HCT116 (cell line): ENCODE measurements around the gene MYO7B. TPM values are rescaled to one million over a fixed set of nuclear protein-coding genes. Genes with fewer than 3 reads are reported as not detected.

Experiments used
- ATAC-seq: fragments of 200-7000 bp; cut with Tn5 transposase; 2 replicates; pipeline ENCODE4 v1.9.1; 2020; ENCODE audit warnings: mild to moderate bottlenecking, moderate library complexity
- BruUV-seq: library from RNA; stranded (reverse); fragments of 400-500 nt; replicated peaks from 2 replicates; lab custom pipeline; 2021; lab: Mats Ljungman, UMichigan
- CTCF ChIA-PET: fragments of 300-600 bp; sonication (Branson Sonifier 250); formaldehyde crosslinking; loops from one replicate; lab custom pipeline; 2021; ENCODE audit warnings: antibody characterized with exemption; lab: Charles Lee
- POLR2A ChIA-PET: fragments of 300-600, 350-600 bp; sonication (Branson Sonifier 250); formaldehyde crosslinking; loops from one replicate; lab custom pipeline; 2021; ENCODE audit warnings: antibody characterized with exemption; lab: Charles Lee
- RAD21 ChIA-PET, 2 experiments: fragments of 300-600 bp; sonication (Branson Sonifier 250); formaldehyde crosslinking; loops; one replicate each; lab custom pipeline; 2023; ENCODE audit warnings: low total read pairs in 2 of 2; ENCODE audit not compliant: uncharacterized antibody in 2 of 2, unreplicated experiment in 2 of 2, low non-redundant PET in 1 of 2; lab: Charles Lee
- DNase-seq: peaks from one replicate; pipeline ENCODE4 v3.0.0-alpha.2; 2010; ENCODE audit warnings: low read depth, low spot score
- H2AFZ ChIP-seq: fragments of 200-600 bp; shearing (Covaris generic), sonication (generic); 2 replicates; pipeline ENCODE4 v1.6.1; 2017; ENCODE audit warnings: low read depth, mixed run types, mixed read lengths, antibody characterized with exemption, low read length; ENCODE audit not compliant: poor library complexity, severe bottlenecking
- H3K27ac ChIP-seq: 2 replicates; pipeline ENCODE4 v1.5.1; 2012; ENCODE audit warnings: low read depth, low read length
- H3K27me3 ChIP-seq: fragments of 200-600 bp; sonication (generic); 2 replicates; pipeline ENCODE4 v1.6.1; 2016; ENCODE audit warnings: mixed run types, low read length, mixed read lengths; ENCODE audit not compliant: insufficient read depth
- H3K36me3 ChIP-seq, 2 experiments: fragments of 200-500 bp in 1 of 2; fragments of 200-600 bp in 1 of 2; sonication (Bioruptor generic) in 1 of 2; sonication (generic) in 1 of 2; 2 replicates each; pipeline versions ENCODE4 v1.5.1 to v1.6.1; 2014 to 2016; ENCODE audit warnings: low read length in 2 of 2, inconsistent platforms in 1 of 2, mixed read lengths in 1 of 2, mixed run types in 1 of 2; ENCODE audit not compliant: insufficient read depth in 2 of 2, control insufficient read depth in 1 of 2
- H3K4me1 ChIP-seq, 2 experiments: fragments of 200-600 bp in 1 of 2; sonication (generic) in 1 of 2; 2 replicates each; pipeline versions ENCODE4 v1.5.1 to v1.6.1; 2012 to 2017; ENCODE audit warnings: low read length in 2 of 2, inconsistent platforms in 1 of 2, mild to moderate bottlenecking in 1 of 2, mixed read lengths in 1 of 2, mixed run types in 1 of 2, moderate library complexity in 1 of 2; ENCODE audit not compliant: insufficient read depth in 2 of 2, control insufficient read depth in 1 of 2
- H3K4me2 ChIP-seq: fragments of 200-600 bp; sonication (generic); 2 replicates; pipeline ENCODE4 v1.6.1; 2017; ENCODE audit warnings: mixed run types, low read length, mixed read lengths
- H3K4me3 ChIP-seq, 2 experiments: fragments of 200-600 bp in 1 of 2; sonication (generic) in 1 of 2; replicated peaks in 1 of 2; 2 replicates each; pipeline ENCODE4 v1.5.1; 2011 to 2016; ENCODE audit warnings: low read length in 2 of 2, control low read depth in 1 of 2, low read depth in 1 of 2, mild to moderate bottlenecking in 1 of 2, mixed read lengths in 1 of 2, mixed run types in 1 of 2
- H3K79me2 ChIP-seq: fragments of 200-600 bp; sonication (generic); 2 replicates; pipeline ENCODE4 v1.6.1; 2017; ENCODE audit warnings: mild to moderate bottlenecking, mixed run types, low read length, moderate library complexity, mixed read lengths; ENCODE audit not compliant: insufficient read depth
- H3K9ac ChIP-seq: fragments of 200-600 bp; sonication (generic); 2 replicates; pipeline ENCODE4 v1.6.1; 2016; ENCODE audit warnings: low read length, mixed read lengths
- H3K9me2 ChIP-seq: fragments of 200-600 bp; sonication (generic), shearing (Covaris generic); 2 replicates; pipeline ENCODE4 v1.6.1; 2017; ENCODE audit warnings: mixed run types, mild to moderate bottlenecking, moderate library complexity; ENCODE audit not compliant: insufficient read depth
- H3K9me3 ChIP-seq, 2 experiments: fragments of 200-500 bp in 1 of 2; fragments of 200-600 bp in 1 of 2; sonication (Bioruptor generic) in 1 of 2; sonication (generic) in 1 of 2; 2 replicates each; pipeline ENCODE4 v1.6.1; 2014 to 2017; ENCODE audit warnings: low read length in 2 of 2, mixed read lengths in 2 of 2, inconsistent platforms in 1 of 2, low read depth in 1 of 2, mild to moderate bottlenecking in 1 of 2, mixed run types in 1 of 2, moderate library complexity in 1 of 2; ENCODE audit not compliant: control insufficient read depth in 1 of 2, insufficient read depth in 1 of 2
- H4K20me1 ChIP-seq: fragments of 200-600 bp; sonication (generic), shearing (Covaris generic); 2 replicates; pipeline ENCODE4 v1.6.1; 2017; ENCODE audit warnings: mixed run types, mild to moderate bottlenecking, moderate library complexity; ENCODE audit not compliant: insufficient read depth
- CBX3 ChIP-seq: IDR thresholded peaks from 2 replicates; pipeline ENCODE4 v1.6.1; 2012; ENCODE audit warnings: low read depth
- CEBPB ChIP-seq: IDR thresholded peaks from 2 replicates; pipeline ENCODE4 v1.6.1; 2012; ENCODE audit warnings: low read depth
- CTCF ChIP-seq, 3 experiments: fragments of 200-600 bp in 1 of 3; sonication (generic) in 1 of 3; IDR thresholded peaks in 2 of 3; conservative IDR thresholded peaks in 1 of 3; 2 replicates each; pipeline ENCODE4 v1.5.1; 2012 to 2017; ENCODE audit warnings: low read depth in 2 of 3, low read length in 2 of 3, antibody characterized with exemption in 1 of 3, borderline replicate concordance in 1 of 3, control low read depth in 1 of 3, mild to moderate bottlenecking in 1 of 3, mixed read lengths in 1 of 3, mixed run types in 1 of 3, moderate library complexity in 1 of 3; ENCODE audit not compliant: insufficient read depth in 1 of 3
- EGR1 ChIP-seq: IDR thresholded peaks from 2 replicates; pipeline ENCODE4 v1.6.1; 2012; ENCODE audit warnings: low read depth
- ELF1 ChIP-seq: IDR thresholded peaks from 2 replicates; pipeline ENCODE4 v1.6.1; 2012; ENCODE audit warnings: low read depth, borderline replicate concordance
- EZH2phosphoT487 ChIP-seq: fragments of 200-600 bp; IDR thresholded peaks from 2 replicates; pipeline ENCODE4 v1.6.1; 2018; ENCODE audit warnings: antibody characterized with exemption, borderline replicate concordance
- FOSL1 ChIP-seq: IDR thresholded peaks from 2 replicates; pipeline ENCODE4 v1.6.1; 2012; ENCODE audit warnings: low read depth
- MAX ChIP-seq: IDR thresholded peaks from 2 replicates; pipeline ENCODE4 v1.6.1; 2012
- POLR2A ChIP-seq: IDR thresholded peaks from 2 replicates; pipeline ENCODE4 v1.7.0; 2011; ENCODE audit warnings: borderline replicate concordance; ENCODE audit not compliant: insufficient read depth, insufficient read length; ENCODE audit errors: extremely low read depth
- RAD21 ChIP-seq: IDR thresholded peaks from 2 replicates; pipeline ENCODE4 v1.6.1; 2012; ENCODE audit warnings: low read depth, mild to moderate bottlenecking
- SIN3A ChIP-seq: IDR thresholded peaks from 2 replicates; pipeline ENCODE4 v1.6.1; 2012; ENCODE audit warnings: low read depth
- ZBTB33 ChIP-seq: IDR thresholded peaks from 2 replicates; pipeline ENCODE4 v1.6.1; 2011; ENCODE audit warnings: mild to moderate bottlenecking, low read length, moderate library complexity; ENCODE audit not compliant: insufficient replicate concordance; ENCODE audit errors: extremely low read depth
- intact Hi-C: fragments of 100-400 bp; cut with micrococcal nuclease; formaldehyde crosslinking; loops from 2 replicates; pipeline ENCODE4 v1.10.0; 2022
- total RNA-seq: library from RNA; stranded (reverse); gene quantifications from one replicate; pipeline ENCODE4 v1.2.1, GENCODE V29; 2021; ENCODE audit not compliant: unreplicated experiment

Gene MYO7B
- total RNA-seq, 1 experiment from 2014 or later = 0.07 TPM

DNA sequence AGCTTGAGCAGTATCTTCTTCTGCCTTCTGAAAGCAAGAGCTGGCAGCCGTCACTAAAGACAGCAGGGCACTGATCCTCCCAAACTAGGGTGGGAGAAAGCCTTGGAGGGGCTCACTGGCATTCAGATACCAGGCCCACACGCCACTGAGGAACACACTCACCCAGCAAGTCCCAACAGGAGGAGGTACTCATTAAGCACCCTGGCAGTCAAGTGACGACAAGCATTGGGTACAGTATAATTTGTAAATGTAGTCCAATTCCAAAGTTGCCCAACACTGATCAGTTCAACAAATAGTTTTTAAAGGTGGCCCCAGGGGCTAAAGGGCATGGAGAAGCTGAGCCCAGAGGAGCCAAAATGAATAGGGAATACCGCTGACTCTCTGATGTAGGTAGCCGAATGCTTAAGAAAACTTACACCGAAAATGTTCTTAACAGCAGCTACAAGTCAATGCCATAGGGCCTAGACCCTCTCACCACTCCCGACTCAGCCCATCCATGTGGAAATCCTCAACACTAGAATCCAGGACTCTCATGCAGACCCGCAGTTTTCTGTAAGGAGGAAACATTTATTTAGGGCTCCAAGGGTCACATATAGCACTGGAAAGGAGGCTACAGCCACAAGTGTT lies 129.9 kb downstream of the MYO7B start:
- RAD21 ChIA-PET = no interaction called here
- BruUV-seq = no TSS peak
- H3K9ac ChIP-seq = no peak overlapping the region
- DNase-seq (no peak), ATAC-seq (no peak)
- POLR2A ChIA-PET = no interaction called here
- CTCF ChIA-PET = no interaction called here
- H3K4me3 ChIP-seq = no peak overlapping the region
- H3K36me3 ChIP-seq = no peaks in the 10 kb centered on the region
- TF ChIP-seq CEBPB (no peak), EZH2phosphoT487 (no peak), CBX3 (no peak), SIN3A (no peak), MAX (no peak), RAD21 (no peak), ELF1 (no peak), CTCF (IDR thresholded peaks at IDR 0.05 in 2 of 3, conservative IDR thresholded peaks at IDR 0.05 in 1 of 3; ENCODE audit: borderline replicate concordance in 1 of 3, insufficient read depth in 1 of 3, low read depth in 2 of 3, low read length in 2 of 3) (no peak), POLR2A (no peak), ZBTB33 (no peak), EGR1 (no peak), FOSL1 (no peak)
- no peak overlapping the region for H3K4me2 ChIP-seq
- no peaks in the 10 kb centered on the region for H3K79me2 ChIP-seq
- no peaks in the 10 kb centered on the region for H3K9me2 ChIP-seq
- no peaks in the 10 kb centered on the region; a peak in 1 of 4 replicates for H3K9me3 ChIP-seq
- H4K20me1 ChIP-seq = no peaks in the 10 kb centered on the region
- H2AFZ ChIP-seq = no peak overlapping the region
- H3K4me1 ChIP-seq = peaks cover 0 to 8% of the 10 kb centered on the region in 2 experiments; a peak in 1 of 4 replicates
- H3K27ac ChIP-seq = no peak overlapping the region
- no peaks in the 10 kb centered on the region for H3K27me3 ChIP-seq
- intact Hi-C loops = no loop called here
